ENCODE data around the gene ANKRD16. TPM values are rescaled to one million over a fixed set of nuclear protein-coding genes. Genes with fewer than 3 reads are reported as not detected.

ANKRD16 gene
- total and polyA plus RNA-seq, 2 of the 13 experiments (the other 11 are each of a cell fraction or from before 2014, with no cell fraction given), result 8.0 to 11.4 TPM

DNA sequence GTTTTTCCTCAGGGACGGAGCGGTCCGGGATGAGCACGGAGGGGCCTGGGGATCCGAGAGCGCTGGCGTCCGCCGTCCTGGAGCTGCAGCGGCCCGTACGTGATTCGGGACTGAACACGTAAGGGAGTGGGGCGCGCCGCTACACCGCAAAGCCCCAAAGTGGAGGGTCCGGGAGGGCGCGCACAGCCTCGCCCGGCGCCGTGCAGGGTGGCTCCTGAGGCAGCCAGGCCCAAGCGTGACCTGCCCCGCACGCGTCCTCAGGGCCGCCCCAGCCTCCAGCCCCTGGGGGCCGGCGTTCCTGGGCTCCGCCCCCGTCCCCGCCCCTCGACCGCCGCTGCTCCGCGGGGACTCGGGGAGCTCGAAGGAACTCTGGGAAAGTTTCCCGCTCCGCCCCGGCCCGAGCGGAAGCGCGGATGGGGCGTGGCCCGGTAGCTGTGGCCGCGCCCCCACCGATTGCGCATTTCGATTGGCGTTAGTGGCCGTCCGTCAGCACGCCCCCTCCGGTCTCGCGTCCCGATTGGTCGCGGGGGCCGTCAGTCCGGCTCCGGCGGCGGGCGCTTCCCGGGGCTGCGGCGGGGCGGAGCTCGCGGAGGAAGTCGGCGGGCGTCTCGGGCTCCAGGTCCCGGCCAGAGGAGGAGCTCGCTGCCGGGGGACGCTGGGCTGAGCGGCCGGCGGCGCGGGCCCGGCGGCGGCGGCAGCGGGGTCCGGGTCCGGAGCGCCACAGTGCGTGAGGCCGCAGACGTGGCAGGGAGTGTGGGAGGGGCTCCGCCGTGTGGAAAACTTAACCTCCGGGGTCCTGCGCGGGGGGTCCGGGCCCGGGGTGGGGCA is at the start of gene ANKRD16, which contains the start of gene FBH1 (continued):
- TF ChIP-seq KLF12 (CRISPR knock-in tag; IDR thresholded peaks at IDR 0.05; ENCODE audit: borderline replicate concordance) (peak; percentile 89), SETDB1 (CRISPR knock-in tag; IDR thresholded peaks at IDR 0.05; ENCODE audit: borderline replicate concordance) (no peak), ZNF879 (CRISPR knock-in tag; IDR thresholded peaks at IDR 0.05) (0 out of 2 replicates have a peak, but pooled peaks have one; percentile 83), ZKSCAN8 (CRISPR knock-in tag; IDR thresholded peaks at IDR 0.05; ENCODE audit: borderline replicate concordance) (no peak), ZNF430 (CRISPR knock-in tag; IDR thresholded peaks at IDR 0.05) (peak; percentile 52; the same call in 1 of the 2 replicates), ZNF367 (CRISPR knock-in tag; IDR thresholded peaks at IDR 0.05; ENCODE audit: borderline replicate concordance) (peak; percentile 66; the same call in 1 of the 2 replicates), ZNF891 (CRISPR knock-in tag; IDR thresholded peaks at IDR 0.05) (peak; percentile 81), ZNF558 (CRISPR knock-in tag; IDR thresholded peaks at IDR 0.05; ENCODE audit: borderline replicate concordance) (no peak; the same call in 1 of the 2 replicates), KAT7 (CRISPR knock-in tag; IDR thresholded peaks at IDR 0.05; ENCODE audit: borderline replicate concordance) (0 out of 2 replicates have a peak, but pooled peaks have one; percentile 69), HOXA3 (CRISPR knock-in tag; IDR thresholded peaks at IDR 0.05) (peak; percentile 17; the same call in 1 of the 2 replicates), RXRA (CRISPR knock-in tag; IDR thresholded peaks at IDR 0.05) (0 out of 2 replicates have a peak, but pooled peaks have one; percentile 54), HNRNPLL (IDR thresholded peaks at IDR 0.05; ENCODE audit: low read depth, low read length, poor library complexity, severe bottlenecking) (peak; percentile 78), ARNT (IDR thresholded peaks at IDR 0.05) (no peak), ZNF619 (CRISPR knock-in tag; IDR thresholded peaks at IDR 0.05) (peak; percentile 59; the same call in 1 of the 2 replicates), NFKB2 (CRISPR knock-in tag; IDR thresholded peaks at IDR 0.05; ENCODE audit: borderline replicate concordance) (peak; percentile 43; the same call in 1 of the 2 replicates), ZBTB7A (CRISPR knock-in tag; IDR thresholded peaks at IDR 0.05) (peak; percentile 69; the same call in 1 of the 2 replicates), HDAC6 (IDR thresholded peaks at IDR 0.05; ENCODE audit: low read depth, low read length) (no peak), CHD2 (IDR thresholded peaks at IDR 0.05; ENCODE audit: low read depth, low read length) (peak; percentile 84), SNAPC2 (CRISPR knock-in tag; IDR thresholded peaks at IDR 0.05) (0 out of 2 replicates have a peak, but pooled peaks have one; percentile 64), RNF2 (conservative IDR thresholded peaks at IDR 0.05; ENCODE audit: low read depth) (peak; percentile 59), REXO4 (CRISPR knock-in tag; IDR thresholded peaks at IDR 0.05; ENCODE audit: borderline replicate concordance) (no peak)
- TF ChIP-seq, protein P1, sequence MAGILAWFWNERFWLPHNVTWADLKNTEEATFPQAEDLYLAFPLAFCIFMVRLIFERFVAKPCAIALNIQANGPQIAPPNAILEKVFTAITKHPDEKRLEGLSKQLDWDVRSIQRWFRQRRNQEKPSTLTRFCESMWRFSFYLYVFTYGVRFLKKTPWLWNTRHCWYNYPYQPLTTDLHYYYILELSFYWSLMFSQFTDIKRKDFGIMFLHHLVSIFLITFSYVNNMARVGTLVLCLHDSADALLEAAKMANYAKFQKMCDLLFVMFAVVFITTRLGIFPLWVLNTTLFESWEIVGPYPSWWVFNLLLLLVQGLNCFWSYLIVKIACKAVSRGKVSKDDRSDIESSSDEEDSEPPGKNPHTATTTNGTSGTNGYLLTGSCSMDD (CRISPR knock-in tag; IDR thresholded peaks at IDR 0.05), result 0 out of 2 replicates have a peak, but pooled peaks have one; percentile 54
- TF ChIP-seq, protein P2, sequence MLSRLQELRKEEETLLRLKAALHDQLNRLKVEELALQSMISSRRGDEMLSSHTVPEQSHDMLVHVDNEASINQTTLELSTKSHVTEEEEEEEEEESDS (CRISPR knock-in tag; IDR thresholded peaks at IDR 0.05; ENCODE audit: borderline replicate concordance), result no peak; the same call in 1 of the 2 replicates
- TF ChIP-seq, protein P3, sequence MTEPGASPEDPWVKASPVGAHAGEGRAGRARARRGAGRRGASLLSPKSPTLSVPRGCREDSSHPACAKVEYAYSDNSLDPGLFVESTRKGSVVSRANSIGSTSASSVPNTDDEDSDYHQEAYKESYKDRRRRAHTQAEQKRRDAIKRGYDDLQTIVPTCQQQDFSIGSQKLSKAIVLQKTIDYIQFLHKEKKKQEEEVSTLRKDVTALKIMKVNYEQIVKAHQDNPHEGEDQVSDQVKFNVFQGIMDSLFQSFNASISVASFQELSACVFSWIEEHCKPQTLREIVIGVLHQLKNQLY (CRISPR knock-in tag; IDR thresholded peaks at IDR 0.05), result peak; percentile 25; the same call in 1 of the 2 replicates
- TF ChIP-seq, protein P4, sequence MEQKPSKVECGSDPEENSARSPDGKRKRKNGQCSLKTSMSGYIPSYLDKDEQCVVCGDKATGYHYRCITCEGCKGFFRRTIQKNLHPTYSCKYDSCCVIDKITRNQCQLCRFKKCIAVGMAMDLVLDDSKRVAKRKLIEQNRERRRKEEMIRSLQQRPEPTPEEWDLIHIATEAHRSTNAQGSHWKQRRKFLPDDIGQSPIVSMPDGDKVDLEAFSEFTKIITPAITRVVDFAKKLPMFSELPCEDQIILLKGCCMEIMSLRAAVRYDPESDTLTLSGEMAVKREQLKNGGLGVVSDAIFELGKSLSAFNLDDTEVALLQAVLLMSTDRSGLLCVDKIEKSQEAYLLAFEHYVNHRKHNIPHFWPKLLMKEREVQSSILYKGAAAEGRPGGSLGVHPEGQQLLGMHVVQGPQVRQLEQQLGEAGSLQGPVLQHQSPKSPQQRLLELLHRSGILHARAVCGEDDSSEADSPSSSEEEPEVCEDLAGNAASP (CRISPR knock-in tag; IDR thresholded peaks at IDR 0.05; ENCODE audit: borderline replicate concordance), result peak; percentile 36; the same call in 1 of the 2 replicates
- TF ChIP-seq, protein P5, sequence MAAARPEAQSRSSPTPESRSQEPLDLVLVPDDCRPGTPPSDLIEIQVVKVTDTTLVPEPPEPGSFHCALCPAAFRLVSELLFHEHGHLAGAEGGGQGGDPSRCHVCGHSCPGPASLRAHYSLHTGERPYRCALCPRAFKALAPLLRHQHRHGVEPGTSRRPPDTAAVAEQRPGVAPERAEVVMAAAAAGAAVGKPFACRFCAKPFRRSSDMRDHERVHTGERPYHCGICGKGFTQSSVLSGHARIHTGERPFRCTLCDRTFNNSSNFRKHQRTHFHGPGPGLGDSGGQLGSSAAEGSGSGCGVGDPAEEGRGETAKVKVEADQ (CRISPR knock-in tag; IDR thresholded peaks at IDR 0.05; ENCODE audit: borderline replicate concordance), result no peak
